K562 (cell line): Measurements from ENCODE around the gene LRFN2. TPM values are rescaled to one million over a fixed set of nuclear protein-coding genes. Genes with fewer than 3 reads are reported as not detected.

Experiments used
- ATAC-seq: fragments of 200-7000 bp; cut with Tn5 transposase; 3 replicates; pipeline ENCODE4 v1.9.1; 2020; ENCODE audit warnings: moderate library complexity
- BruUV-seq: library from RNA; stranded (reverse); fragments of 400-500 nt; replicated peaks from 2 replicates; lab custom pipeline; 2021; lab: Mats Ljungman, UMichigan
- CTCF ChIA-PET: fragments of 300-600 bp; formaldehyde crosslinking; extraction: SDS; loops from one replicate; lab custom pipeline; 2021; ENCODE audit warnings: low intra/inter-chr PET ratio; lab: Yijun Ruan, JAX
- POLR2A ChIA-PET: fragments of 300-600, 350-650 bp; sonication (Branson Sonifier 250); formaldehyde crosslinking; extraction: SDS; loops from one replicate; lab custom pipeline; 2021; ENCODE audit warnings: antibody characterized with exemption, inconsistent platforms; lab: Yijun Ruan, JAX
- DNase-seq, 4 experiments: peaks; one replicate each; pipeline versions ENCODE4 v3.0.0 to v3.0.0-alpha.2; 2011 to 2018; ENCODE audit warnings: low spot score in 3 of 4, mixed read lengths in 3 of 4; ENCODE audit errors: extremely low read depth in 1 of 4
- FAIRE-seq: peaks from 2 replicates; lab custom pipeline; 2011; peaks lifted over from hg19 to GRCh38; lab: Jason Lieb, UNC
- H2AFZ ChIP-seq: 2 replicates; pipeline ENCODE4 v1.6.0; 2011; ENCODE audit warnings: low read depth, low read length, control low read depth, inconsistent platforms
- H3K27ac ChIP-seq: fragments of 200-600 bp; 3 replicates; pipeline ENCODE4 v1.8.0; 2011; ENCODE audit warnings: low read depth, mild to moderate bottlenecking, control low read depth, inconsistent platforms, low read length, moderate library complexity, mixed read lengths; ENCODE audit errors: extremely low read depth
- H3K27me3 ChIP-seq, 2 experiments: fragments of 300-600 bp in 1 of 2; 2 replicates in 1 of 2; 3 replicates in 1 of 2; pipeline versions ENCODE4 v1.6.0 to v1.8.0; 2011; ENCODE audit warnings: inconsistent platforms in 2 of 2, low read length in 2 of 2, mild to moderate bottlenecking in 1 of 2, mixed read lengths in 1 of 2, moderate library complexity in 1 of 2; ENCODE audit not compliant: control insufficient read depth in 2 of 2, insufficient read depth in 2 of 2
- H3K36me3 ChIP-seq: fragments of 300-600 bp; 3 replicates; pipeline ENCODE4 v1.8.0; 2011; ENCODE audit warnings: mild to moderate bottlenecking, low read length, inconsistent platforms; ENCODE audit not compliant: control insufficient read depth, insufficient read depth
- H3K4me1 ChIP-seq, 2 experiments: fragments of 200-600 bp in 1 of 2; replicated peaks in 1 of 2; 2 replicates in 1 of 2; 3 replicates in 1 of 2; pipeline versions ENCODE4 v1.5.1 to v1.8.0; 2011; ENCODE audit warnings: inconsistent platforms in 2 of 2, low read length in 2 of 2, mild to moderate bottlenecking in 1 of 2, mixed read lengths in 1 of 2, moderate library complexity in 1 of 2; ENCODE audit not compliant: control insufficient read depth in 2 of 2, insufficient read depth in 2 of 2
- H3K4me2 ChIP-seq: 2 replicates; pipeline ENCODE4 v1.6.1; 2011; ENCODE audit warnings: low read length, control low read depth, inconsistent platforms, mixed read lengths; ENCODE audit not compliant: insufficient read depth
- H3K4me3 ChIP-seq: fragments of 200-600 bp; sonication (generic), shearing (Covaris generic); 2 replicates; pipeline ENCODE4 v1.5.1; 2016; ENCODE audit warnings: control low read depth, inconsistent platforms
- H3K79me2 ChIP-seq: fragments of 200-600 bp; 3 replicates; pipeline ENCODE4 v1.8.0; 2011; ENCODE audit warnings: low read length, inconsistent platforms; ENCODE audit not compliant: control insufficient read depth, insufficient read depth
- H3K9ac ChIP-seq, 2 experiments: 2 replicates each; pipeline versions ENCODE4 v1.6.0 to v1.6.1; 2011; ENCODE audit warnings: low read depth in 2 of 2, low read length in 2 of 2, control low read depth in 1 of 2, inconsistent platforms in 1 of 2, mild to moderate bottlenecking in 1 of 2, mixed read lengths in 1 of 2; ENCODE audit not compliant: insufficient read depth in 1 of 2
- H3K9me1 ChIP-seq: one replicate; pipeline ENCODE4 v1.6.0; 2011; ENCODE audit warnings: inconsistent platforms, mild to moderate bottlenecking, low read length, moderate library complexity; ENCODE audit not compliant: control insufficient read depth, insufficient read depth
- H3K9me3 ChIP-seq: replicated peaks from 2 replicates; pipeline ENCODE4 v1.5.1; 2011; ENCODE audit warnings: low read depth, low read length, inconsistent platforms; ENCODE audit not compliant: control insufficient read depth, insufficient read depth
- H4K20me1 ChIP-seq: replicated peaks from 2 replicates; pipeline ENCODE4 v1.6.1; 2011; ENCODE audit warnings: low read length, inconsistent platforms, mixed read lengths; ENCODE audit not compliant: control insufficient read depth, insufficient read depth
- HCFC1 ChIP-seq: IDR thresholded peaks from 2 replicates; pipeline ENCODE4 v1.6.1; 2012; ENCODE audit warnings: low read depth, low read length, improper control_type of control experiment
- NR2C1 ChIP-seq, 2 experiments: fragments of 450-650 bp; IDR thresholded peaks; 2 replicates each; pipeline ENCODE4 v1.6.1; 2017; ENCODE audit warnings: mild to moderate bottlenecking in 2 of 2, antibody characterized with exemption in 1 of 2, inconsistent platforms in 1 of 2, missing compliant biosample characterization in 1 of 2, missing genetic modification characterization in 1 of 2
- ZBTB7A ChIP-seq: IDR thresholded peaks from 2 replicates; pipeline ENCODE4 v1.6.1; 2011; ENCODE audit warnings: low read depth, mild to moderate bottlenecking, low read length, moderate library complexity, borderline replicate concordance; ENCODE audit not compliant: control insufficient read depth
- ZNF143 ChIP-seq: sonication (generic); formaldehyde crosslinking; IDR thresholded peaks from 2 replicates; pipeline ENCODE4 v1.9.0; 2022; ENCODE audit warnings: mild to moderate bottlenecking, missing genetic modification reagents
- ZZZ3 ChIP-seq: fragments of 450-650 bp; IDR thresholded peaks from 2 replicates; pipeline ENCODE4 v1.6.1; 2016; ENCODE audit warnings: antibody characterized with exemption, mild to moderate bottlenecking, moderate library complexity
- WGBS: fragments of 100-300 bp; shearing (Covaris generic); methylation state at CpG from one replicate; pipeline ENCODE4 v1.1.6; 2016; ENCODE audit warnings: low coverage, mixed read lengths; ENCODE audit not compliant: insufficient coverage; ENCODE audit errors: missing lambda C conversion rate; 5-methylcytosine and 5-hydroxymethylcytosine counted together
- in situ Hi-C: fragments of 300-500 bp; cut with MboI; formaldehyde crosslinking; loops from 4 replicates; pipeline ENCODE4 v1.15.0; 2018; ENCODE audit warnings: inconsistent platforms, mixed read lengths
- intact Hi-C: fragments of 100-400 bp; cut with micrococcal nuclease; formaldehyde crosslinking; loops from 2 replicates; pipeline ENCODE4 v1.14.2; 2022
- polyA plus RNA-seq, 8 experiments: library from polyadenylated mRNA; depleted of rRNA in 4 of 8; stranded (reverse) in 5 of 8; unstranded in 3 of 8; fragments of >200 nt; fragmentation: Nextera tagmentation in 2 of 8; fragmentation: Illumina TruSeq in 1 of 8; extraction: Ambion mirVana in 2 of 8; extraction: Trizol in 1 of 8; gene quantifications; 2 replicates each; pipeline versions ENCODE4 v1.2.1 to v1.2.3, GENCODE V29; 2011 to 2014; ENCODE audit warnings: inconsistent platforms in 1 of 8, missing spikeins in 1 of 8
- total RNA-seq, 7 experiments: library from RNA; depleted of rRNA in 6 of 7; stranded (reverse); fragments of >200 nt in 6 of 7; fragmentation: Illumina TruSeq in 2 of 7; extraction: Trizol in 2 of 7; gene quantifications; 2 replicates each; pipeline versions ENCODE4 v1.2.1 to v1.2.3, GENCODE V29; 2011 to 2021; ENCODE audit warnings: low replicate concordance in 1 of 7
- TF ChIP-seq, protein P1 (sequence below), 2 experiments: fragments of 450-650 bp; IDR thresholded peaks; 2 replicates each; pipeline ENCODE4 v1.6.1; 2018; ENCODE audit warnings: mild to moderate bottlenecking in 2 of 2, low read depth in 1 of 2; ENCODE audit not compliant: partially characterized antibody in 2 of 2
- TF ChIP-seq, protein P2 (sequence below): fragments of 250-450 bp; sonication (Bioruptor Pico); IDR thresholded peaks from 2 replicates; pipeline ENCODE4 v1.5.0; 2020; ENCODE audit warnings: mild to moderate bottlenecking

Gene LRFN2
- total and polyA plus RNA-seq, 9 of the 15 experiments (the other 6 are each of a cell fraction or from before 2014, with no cell fraction given), result not detected

DNA sequence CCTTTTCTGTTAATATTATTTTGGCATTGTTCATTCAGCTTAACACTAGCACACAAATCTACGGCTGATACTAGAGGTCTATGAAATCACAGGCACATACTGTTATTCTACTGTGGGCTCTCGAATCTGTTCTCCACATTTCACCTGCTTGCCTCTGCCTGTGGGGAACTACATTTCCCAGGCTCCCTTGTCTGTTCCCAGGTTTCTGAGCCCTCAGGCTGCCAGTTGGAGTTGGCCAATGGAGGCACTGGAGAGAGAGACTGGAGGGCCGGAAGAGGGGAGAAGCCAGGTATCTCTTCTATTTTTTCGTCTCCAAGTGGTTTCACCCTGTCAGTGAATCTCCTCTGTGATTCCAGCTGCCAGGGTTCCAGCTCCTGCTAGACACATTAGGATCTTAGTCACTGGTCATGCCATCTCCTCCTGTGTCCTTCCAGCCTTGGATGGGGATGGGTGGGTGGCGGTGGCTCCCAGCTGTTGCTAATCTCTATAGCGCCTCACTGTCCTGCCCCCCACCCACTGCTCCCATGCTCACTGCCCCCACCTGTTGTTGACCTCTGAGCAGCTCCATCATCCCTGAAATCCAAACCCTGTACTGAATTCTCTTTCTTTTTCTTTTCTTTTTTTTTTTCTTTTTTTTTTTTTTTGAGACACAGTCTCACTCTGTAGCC is 188.2 kb downstream of the LRFN2 start:
- Histone ChIP-seq H3K9me3 (no peaks in the 10 kb centered on the region), H3K4me2 (no peak overlapping the region), H3K79me2 (no peaks in the 10 kb centered on the region), H2AFZ (peak overlapping the region; percentile 21; the same call in 1 of the 2 replicates), H3K27ac (no peak overlapping the region), H3K27me3 (peaks cover 10 to 45% of the 10 kb centered on the region in 2 experiments; a peak in 4 of 5 replicates), H3K9ac (no peak overlapping the region), H4K20me1 (peaks cover 5% of the 10 kb centered on the region; the same call in 1 of the 2 replicates), H3K4me3 (no peak overlapping the region), H3K4me1 (no peaks in the 10 kb centered on the region; a peak in 1 of 5 replicates), H3K9me1 (no peaks in the 10 kb centered on the region), H3K36me3 (no peaks in the 10 kb centered on the region)
- TF ChIP-seq NR2C1 (IDR thresholded peaks at IDR 0.05), result no peak
- TF ChIP-seq NR2C1 (tag; IDR thresholded peaks at IDR 0.05), result 0 out of 2 replicates have a peak, but pooled peaks have one; percentile 21
- peak; percentile 62 for TF ChIP-seq HCFC1
- TF ChIP-seq ZNF143 (CRISPR knock-in tag), result peak; percentile 40; the same call in 1 of the 2 replicates
- TF ChIP-seq, protein P1, sequence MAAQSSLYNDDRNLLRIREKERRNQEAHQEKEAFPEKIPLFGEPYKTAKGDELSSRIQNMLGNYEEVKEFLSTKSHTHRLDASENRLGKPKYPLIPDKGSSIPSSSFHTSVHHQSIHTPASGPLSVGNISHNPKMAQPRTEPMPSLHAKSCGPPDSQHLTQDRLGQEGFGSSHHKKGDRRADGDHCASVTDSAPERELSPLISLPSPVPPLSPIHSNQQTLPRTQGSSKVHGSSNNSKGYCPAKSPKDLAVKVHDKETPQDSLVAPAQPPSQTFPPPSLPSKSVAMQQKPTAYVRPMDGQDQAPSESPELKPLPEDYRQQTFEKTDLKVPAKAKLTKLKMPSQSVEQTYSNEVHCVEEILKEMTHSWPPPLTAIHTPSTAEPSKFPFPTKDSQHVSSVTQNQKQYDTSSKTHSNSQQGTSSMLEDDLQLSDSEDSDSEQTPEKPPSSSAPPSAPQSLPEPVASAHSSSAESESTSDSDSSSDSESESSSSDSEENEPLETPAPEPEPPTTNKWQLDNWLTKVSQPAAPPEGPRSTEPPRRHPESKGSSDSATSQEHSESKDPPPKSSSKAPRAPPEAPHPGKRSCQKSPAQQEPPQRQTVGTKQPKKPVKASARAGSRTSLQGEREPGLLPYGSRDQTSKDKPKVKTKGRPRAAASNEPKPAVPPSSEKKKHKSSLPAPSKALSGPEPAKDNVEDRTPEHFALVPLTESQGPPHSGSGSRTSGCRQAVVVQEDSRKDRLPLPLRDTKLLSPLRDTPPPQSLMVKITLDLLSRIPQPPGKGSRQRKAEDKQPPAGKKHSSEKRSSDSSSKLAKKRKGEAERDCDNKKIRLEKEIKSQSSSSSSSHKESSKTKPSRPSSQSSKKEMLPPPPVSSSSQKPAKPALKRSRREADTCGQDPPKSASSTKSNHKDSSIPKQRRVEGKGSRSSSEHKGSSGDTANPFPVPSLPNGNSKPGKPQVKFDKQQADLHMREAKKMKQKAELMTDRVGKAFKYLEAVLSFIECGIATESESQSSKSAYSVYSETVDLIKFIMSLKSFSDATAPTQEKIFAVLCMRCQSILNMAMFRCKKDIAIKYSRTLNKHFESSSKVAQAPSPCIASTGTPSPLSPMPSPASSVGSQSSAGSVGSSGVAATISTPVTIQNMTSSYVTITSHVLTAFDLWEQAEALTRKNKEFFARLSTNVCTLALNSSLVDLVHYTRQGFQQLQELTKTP (IDR thresholded peaks at IDR 0.05; ENCODE audit: low read depth in 1 of 2, partially characterized antibody in 2 of 2), result peak in 1 of 2 experiments; percentile 84
- TF ChIP-seq ZBTB7A, result no peak
- TF ChIP-seq ZZZ3, result no peak
- TF ChIP-seq, protein P2, sequence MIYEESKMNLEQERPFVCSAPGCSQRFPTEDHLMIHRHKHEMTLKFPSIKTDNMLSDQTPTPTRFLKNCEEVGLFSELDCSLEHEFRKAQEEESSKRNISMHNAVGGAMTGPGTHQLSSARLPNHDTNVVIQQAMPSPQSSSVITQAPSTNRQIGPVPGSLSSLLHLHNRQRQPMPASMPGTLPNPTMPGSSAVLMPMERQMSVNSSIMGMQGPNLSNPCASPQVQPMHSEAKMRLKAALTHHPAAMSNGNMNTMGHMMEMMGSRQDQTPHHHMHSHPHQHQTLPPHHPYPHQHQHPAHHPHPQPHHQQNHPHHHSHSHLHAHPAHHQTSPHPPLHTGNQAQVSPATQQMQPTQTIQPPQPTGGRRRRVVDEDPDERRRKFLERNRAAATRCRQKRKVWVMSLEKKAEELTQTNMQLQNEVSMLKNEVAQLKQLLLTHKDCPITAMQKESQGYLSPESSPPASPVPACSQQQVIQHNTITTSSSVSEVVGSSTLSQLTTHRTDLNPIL (CRISPR knock-in tag), result no peak
- 8% methylated on average over 6 of the region's 6 CpGs for WGBS
- FAIRE-seq (no peak), ATAC-seq (peak; percentile 46), DNase-seq (no peak)
- BruUV-seq, result no TSS peak
- in situ Hi-C loops (no loop called here), intact Hi-C loops (no loop called here)
- ChIA-PET POLR2A (interaction anchor here (1.1 kb wide), 1 partner anchor 13 kb away, joined by 4 read pairs; no protein-coding TSS in a partner anchor), CTCF (no interaction called here)
